Fibroblast of skin of scalp (primary cell): ENCODE data around the gene C3orf52.
A peak's percentile ranks its signal among the peaks of the same experiment; 100 is the strongest.

Experiments
- DNase-seq: peaks from one replicate; pipeline ENCODE4 v3.0.0-alpha.2; 2013

C3orf52 gene

DNA sequence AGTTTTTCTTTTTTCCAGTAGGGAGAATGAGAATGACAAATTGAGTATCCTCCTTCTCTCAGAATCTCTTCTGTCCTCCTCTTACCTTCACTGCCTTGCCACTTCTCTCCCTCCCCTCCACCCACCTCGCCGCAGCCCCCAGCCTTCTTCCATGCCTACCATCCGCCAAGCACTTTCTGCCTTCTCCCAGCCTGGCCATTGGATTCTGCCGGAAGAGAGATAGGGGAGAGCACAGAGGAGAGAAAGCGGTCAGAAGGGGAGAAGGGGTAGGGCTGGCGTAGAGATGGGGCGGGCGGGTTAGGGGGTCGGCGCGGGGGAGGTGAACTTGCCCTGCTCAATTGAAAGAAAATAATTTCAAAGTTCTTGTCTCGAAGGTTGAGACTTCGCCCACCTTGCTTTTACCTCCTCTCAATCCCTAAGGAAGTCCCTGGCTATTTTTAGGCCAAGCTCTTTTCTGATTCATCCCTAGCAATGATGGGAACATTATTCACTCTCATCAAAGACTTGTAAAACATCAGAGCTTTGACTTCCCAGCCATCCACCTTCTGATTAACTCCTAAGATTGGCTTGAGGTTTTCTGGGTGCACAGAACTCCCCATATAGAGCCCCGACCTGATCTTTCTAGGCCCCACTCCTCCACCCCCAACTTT is 811 bp downstream of the C3orf52 start:
- peak; percentile 21 for DNase-seq

DNA sequence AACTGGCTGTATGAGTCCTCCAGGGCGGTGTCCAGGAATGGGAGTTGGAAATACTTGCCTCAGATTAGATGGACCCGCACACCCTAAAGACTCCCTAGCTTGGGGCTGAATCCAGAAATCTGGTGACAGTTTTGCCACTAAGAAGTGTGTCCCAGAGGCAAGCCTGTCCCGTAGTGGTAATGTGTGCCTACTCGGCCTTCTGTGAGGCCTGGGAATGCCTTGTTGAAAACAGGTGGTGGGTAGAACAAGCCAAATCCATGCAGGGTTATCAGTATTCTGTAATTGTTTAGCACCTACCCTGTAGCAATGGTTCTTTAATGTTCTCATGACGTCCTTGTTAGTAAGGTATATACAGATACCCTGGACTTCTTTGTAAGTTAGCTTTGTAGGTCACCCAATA is 1.6 kb downstream of the C3orf52 start:
- DNase-seq, result no peak

DNA sequence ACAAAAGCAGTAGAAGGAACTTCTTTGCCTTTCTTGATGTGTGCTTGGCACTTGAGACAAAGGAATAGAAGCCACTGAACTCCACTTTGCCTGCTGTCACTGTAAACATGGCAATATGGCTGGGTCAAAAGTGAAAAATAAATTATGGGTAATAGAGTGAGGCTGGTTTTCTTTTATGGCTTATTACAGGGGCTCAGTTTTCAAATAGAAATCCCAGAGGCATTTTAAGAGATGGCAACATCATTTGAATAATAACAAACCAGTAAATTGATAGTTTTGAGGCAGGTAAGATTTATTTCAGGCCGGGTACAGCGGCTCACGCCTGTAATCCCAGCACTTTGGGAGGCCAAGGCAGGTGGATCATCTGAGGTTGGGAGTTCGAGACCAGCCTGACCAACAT is 2.8 kb downstream of the C3orf52 start:
- no peak for DNase-seq

DNA sequence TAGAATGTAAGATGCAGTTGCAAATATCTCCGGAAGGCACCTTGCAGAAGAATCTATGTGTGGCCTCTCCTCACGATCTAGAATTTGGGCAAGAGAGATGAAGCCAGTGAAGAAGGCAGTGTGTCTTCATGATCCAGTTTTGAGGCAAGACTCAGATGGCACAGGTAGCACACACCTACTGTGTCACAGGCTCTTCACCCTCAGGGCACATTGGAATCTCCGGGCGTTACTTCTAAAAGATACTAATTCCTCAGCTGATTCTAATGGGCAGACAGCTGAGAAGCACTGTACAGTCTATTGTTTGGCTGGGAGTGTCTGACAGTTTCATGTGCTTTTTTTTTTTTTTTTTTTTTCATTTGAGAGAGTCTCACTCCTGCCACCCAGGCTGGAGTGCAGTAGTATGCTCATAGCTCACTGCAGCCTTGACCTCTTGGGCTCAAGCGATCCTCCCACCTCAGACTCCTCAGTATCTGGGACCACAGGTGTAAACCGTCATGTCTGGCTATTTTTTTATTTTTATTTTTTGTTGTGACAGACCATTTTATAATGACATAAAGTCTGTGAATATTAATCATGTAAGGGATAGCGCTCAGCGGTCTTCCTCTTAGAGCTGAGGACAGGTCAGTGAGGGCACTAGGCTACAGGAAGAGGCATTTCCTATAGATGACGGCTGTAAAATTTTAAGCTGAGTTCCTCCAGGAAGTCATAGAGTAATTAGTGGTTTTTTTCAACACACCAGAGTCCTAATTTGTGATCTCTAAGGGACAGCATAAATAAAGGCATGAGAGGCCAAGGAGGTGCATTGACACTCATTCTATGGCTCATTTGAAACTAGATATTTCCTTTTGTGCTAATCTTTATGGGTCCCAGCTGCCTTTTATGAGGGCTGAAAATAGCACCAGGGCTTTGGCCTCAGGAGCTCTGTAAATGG is 4.0 kb downstream of the C3orf52 start:
- DNase-seq, result no peak

DNA sequence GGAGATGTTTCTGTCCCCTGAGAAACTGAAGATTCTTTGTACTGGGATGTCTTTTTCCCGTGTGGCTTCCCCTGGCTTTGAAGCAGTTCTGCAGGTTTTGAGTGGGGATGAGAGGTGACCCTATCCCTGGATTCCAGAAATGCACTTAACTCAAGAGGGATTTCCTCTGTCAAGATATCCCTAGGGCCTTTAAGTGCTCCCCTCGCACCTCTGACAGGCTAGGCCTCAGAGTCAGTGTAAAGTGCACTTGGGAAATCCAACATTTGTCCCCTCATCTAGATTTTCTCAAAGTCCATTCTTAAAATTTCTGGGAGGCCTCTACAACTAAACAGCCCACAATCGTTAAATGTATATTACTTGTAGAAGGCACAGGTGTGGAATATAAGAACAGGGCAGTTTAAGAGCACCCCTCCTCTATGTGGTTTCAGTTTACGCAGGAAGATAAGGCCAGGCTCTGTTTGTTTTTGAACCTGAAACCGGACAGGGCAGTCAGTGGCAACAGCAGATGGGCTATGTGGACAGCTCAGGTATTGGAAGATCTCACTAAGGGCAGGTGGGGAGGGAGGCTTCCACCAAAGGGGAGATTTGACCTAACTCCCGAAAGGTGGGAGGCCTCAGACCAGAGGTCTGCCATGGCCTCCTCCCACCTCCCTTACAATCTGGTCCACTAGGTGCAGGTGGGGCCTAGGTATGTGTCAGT is 4.8 kb downstream of the C3orf52 start:
- no peak for DNase-seq

DNA sequence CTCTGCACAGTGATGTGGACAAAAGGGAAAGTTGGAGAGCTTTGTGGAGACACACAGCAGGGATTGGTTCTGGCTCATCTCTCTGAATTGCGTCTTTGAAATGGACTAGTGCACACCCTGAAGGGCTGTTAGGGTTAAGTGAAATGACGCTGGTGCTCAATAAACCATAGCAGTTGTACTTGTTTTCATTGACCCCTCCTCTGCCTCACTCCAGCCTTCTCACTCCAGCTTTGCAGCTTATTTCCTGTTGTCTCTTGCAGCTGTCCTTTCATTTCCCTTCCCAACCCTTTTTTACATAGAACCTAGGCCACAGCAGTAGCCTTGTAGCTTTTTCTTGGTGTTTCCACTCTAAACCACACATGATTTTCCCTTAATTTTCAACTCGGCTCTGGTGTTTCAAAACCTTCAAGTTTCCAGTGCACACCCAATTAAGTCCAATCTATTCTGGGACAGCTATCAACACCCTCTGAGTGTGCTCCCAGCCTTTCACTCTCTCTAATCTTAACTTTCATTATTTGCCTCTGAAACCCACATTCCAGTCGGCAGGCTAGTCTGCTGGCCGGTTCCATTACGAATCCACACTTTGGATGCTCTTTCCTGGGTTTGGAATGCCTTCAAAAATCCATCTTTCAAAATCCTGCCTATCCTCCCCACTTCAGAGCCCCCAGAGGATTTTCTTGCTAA is 6.4 kb downstream of the C3orf52 start:
- DNase-seq, result peak; percentile 54

DNA sequence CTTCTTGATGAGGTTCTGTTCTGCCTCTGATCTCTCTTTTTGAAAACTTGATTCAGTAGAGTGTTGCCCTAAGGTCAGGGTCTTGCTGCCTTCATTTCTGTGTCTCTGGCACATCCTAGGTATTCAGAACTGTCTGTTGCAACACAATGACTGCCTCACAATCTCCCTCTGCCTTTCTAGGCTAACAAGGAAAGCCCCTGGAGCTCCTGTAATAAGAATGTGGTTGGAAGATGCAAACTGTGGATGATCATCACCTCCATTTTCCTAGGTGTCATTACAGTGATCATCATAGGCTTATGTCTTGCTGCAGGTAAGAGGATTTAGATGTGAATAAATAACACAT is 7.0 kb downstream of the C3orf52 start:
- no peak for DNase-seq

DNA sequence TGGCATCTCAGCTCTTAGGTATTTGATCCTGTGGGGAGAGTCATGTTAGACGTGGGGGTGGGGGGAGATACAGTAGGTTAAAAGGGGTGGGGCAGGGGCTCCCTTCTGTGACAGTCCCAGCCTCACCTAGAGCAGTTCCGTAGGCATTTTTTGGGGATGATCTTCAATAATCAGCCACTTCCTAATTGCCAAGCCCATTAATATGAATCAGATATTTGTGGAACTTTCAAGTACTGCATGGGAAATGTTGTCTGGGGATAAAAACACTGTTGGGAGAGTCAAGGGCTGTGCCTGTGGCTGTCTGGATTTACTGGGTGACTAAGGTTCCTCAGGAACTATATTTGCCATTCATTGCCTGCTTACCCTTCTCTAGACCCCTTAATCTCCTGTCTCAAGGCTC is 9.5 kb downstream of the C3orf52 start:
- DNase-seq, result no peak

DNA sequence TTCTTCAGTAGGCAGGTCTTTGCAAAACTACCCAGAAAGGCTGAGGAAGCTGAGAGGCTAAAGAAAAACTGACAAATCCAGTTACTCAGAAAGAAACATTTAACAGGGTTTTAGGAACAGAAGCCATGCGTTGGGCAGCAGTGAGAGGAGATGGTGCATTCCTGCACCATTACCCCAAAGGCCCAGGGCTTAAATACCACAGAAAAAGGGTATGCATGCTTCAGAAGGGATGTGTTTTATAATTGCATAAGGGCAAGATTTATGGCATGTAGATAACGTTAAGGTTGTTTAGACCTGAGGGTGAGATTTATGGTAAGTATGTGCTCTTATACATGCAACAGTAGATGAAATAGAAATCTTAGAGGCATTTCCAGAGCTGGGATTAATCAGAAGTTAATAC is 10.0 kb downstream of the C3orf52 start:
- peak; percentile 24 for DNase-seq

DNA sequence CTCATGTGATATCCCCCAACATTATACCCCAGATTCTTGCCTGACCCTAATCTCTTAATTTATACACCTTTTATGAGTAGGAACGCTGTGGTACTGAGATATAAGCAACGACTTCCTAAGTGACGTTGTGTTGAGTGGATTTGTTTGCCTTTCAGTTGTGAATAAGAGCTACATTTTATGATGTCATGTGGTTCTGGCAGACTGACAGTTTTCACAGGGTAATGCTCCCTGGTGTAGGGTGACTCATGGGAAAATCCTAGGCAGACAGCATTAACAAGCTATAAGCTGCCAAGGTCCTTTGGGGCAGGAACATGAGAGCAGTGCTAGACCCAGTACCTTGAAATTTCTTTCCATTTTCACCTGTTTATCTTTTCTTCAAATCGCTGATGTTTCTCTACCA is 11.2 kb downstream of the C3orf52 start:
- DNase-seq, result peak; percentile 99

DNA sequence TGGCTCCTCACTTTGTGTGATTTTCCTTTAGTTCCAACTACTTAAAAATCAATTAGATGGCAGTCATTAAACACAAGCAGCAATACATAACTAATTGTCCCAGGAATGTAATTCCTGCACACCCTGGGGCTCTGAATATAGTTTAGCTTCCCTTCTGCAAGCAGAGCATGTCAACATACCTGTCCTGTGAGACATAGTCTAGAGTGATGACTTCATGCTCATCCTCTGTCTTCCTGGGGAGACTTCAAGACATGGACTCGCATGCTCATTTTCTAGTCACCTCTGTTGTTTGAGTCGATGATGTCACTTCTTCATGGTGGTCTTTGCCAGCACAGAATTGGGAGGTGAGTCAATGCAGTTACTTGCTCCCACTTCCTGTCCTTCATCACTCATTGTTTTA is 15.7 kb downstream of the C3orf52 start:
- peak; percentile 87 for DNase-seq

DNA sequence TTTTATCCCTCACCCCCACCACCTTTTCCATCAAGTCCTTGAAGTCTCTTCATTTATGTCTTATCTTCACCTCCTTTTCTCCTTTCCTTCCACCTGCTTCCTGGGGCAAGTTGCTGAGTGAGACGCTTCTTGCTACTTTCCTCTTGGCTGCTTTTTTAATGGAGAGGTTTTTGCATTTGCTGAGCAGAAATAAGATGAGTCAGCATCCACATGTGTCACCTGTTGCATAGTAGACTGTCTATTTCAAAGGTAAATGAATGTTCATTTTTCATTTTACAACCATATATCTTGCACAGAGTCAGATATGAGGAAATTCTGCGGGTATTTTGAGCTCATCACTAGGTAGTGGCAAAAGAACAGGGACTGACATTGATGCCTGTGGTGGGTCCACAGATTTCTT is 18.6 kb downstream of the C3orf52 start:
- DNase-seq, result no peak

DNA sequence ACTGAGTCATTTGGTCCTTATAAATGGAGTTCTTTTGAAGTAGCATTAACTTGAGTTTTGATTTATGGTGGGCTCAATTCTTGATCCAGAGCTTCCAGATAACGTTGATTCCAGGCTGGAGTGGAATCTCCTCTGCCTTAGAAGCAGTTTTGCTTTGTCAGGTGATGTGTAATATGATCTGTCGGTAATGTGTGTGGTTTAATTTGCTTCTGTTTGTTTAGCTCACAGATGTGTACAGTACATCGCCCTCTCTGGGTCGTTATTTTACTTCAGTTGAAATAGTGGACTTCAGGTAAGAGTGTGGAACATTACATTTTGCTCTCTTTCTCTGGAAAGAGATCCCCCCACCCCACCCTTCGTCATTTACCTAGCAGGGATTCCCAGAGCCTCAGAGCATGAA is 23.1 kb downstream of the C3orf52 start:
- DNase-seq, result no peak

DNA sequence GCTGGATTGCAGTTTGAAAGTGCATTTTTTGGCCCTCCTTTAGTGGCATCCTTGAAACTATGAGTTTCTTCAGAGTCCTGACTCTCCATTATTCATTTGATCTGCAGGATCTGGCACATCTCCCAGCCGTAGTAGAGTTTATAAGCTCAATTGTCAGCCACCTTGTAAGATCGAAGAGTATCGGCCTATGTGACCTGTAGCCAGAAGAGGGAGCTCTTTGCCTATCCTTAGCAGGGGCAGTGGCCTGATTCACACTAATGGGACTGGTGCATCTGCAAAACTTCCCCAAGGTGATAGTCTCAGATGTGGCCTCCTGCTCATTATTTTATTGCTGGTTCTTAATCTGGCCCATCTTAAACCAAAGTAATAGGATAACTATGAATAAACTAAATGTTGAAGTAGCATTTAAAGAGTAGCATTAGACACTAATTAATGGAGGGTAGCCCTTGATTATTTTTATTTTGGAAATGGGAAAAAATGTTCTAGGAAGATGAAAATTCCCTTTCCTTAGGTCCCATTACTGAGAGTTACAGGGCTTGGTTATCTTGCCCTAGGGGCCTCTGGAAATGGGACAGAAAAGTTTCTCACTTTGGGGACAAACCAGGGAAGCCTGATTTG is 25.7 kb downstream of the C3orf52 start:
- peak; percentile 55 for DNase-seq

DNA sequence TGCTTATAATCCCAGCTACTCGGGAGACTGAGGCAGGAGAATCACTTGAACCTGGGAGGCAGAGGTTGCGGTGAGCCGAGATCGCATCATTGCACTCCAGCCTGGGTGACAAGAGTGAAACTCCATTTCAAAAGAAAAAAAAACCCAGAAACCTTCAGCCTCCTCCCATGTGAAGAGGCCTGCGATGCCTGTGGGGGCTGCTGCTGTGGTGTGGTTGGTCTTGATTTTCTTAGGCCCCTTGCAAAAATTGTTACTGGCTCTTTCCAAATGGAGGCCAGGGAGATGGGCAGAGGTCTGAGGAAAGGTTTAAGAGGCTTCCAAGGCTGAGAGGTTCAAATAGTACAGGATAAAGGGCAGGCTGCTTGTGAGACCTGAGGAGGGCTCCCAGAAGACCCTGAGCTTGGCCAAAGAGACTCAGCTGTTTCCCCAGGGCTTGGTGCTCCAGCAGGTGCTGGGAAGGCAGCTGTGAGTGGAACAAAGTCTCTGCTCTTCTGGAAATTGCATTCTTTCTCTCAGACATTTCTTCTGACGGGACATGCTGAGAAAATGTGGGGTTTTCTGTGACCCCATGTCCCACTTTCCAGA is 28.5 kb downstream of the C3orf52 start:
- DNase-seq, result no peak

DNA sequence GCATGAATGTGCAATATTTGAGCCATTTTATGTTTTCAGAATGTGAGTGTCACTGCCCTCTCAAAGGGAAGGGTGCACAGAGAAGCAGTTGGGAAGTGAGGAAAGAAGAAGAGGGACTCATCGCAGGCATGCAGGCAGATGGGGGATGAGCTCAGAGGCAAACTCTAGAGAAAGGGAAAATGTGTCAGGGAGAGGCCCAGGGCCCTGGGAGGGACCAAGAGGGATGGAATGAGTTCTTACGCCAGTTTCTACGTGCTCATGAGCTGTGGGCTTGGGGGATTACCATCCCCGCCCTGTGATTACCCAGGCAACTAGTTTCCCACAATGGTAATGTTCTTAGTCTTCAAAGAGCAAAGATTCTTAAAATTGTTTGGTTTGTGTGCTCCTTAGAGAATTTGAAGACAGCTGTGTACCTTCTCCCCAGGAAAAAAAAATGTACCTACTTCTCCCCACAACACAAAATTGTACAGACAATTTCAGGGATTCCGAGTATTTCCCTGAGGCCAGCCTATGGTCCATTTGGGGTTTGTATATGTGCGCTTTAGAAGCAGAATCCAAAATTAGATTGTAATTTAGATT is 29.1 kb downstream of the C3orf52 start:
- no peak for DNase-seq

DNA sequence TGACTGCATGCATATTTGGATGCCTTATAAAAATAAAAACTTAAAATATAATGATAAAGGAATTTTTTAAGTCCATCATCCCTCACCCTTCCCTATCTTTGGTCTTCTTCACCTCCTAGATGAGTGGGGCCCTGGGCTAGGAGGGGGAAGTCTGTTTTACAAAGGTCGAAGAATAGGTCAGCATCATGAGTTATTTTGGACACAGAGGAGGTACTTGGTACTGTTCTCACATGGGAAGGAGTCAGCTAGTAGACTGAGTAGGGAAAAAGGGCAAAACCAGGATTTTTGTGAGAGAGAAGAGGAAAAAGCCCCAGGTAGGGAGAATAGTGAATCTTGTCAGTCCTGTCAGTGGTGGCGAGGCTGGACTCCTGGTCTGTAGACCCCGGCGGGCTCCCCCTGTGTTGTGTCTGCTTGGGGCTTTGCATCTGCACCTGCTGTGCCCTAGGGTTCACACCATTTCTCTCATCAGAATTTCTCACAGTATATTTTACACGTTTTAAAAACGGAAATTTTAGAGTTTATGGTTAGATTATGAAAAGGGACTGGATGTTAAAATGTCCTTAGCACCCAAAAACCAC is 29.7 kb downstream of the C3orf52 start:
- no peak for DNase-seq

DNA sequence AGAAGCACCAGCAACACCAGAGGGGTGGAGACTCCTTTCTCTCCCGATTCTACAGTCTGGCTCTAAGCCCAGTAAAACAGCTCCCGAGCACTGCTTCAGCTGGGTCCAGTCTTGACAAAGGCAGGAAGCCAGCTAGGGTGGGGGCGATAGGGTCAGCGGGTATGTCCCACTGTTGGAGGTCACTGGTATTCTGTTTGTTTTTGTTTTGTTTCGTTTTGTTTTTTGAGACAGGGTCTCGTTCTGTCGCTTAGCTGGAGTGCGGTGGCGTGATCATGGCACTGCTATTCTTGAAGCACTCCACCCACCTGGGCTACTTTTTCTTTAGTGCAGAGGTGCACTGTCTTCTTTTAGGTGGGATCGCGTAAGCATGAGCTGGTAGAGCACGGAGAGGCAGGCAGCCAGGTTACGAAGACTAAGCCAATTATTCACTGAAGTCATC is 30.6 kb downstream of the C3orf52 start:
- no peak for DNase-seq

DNA sequence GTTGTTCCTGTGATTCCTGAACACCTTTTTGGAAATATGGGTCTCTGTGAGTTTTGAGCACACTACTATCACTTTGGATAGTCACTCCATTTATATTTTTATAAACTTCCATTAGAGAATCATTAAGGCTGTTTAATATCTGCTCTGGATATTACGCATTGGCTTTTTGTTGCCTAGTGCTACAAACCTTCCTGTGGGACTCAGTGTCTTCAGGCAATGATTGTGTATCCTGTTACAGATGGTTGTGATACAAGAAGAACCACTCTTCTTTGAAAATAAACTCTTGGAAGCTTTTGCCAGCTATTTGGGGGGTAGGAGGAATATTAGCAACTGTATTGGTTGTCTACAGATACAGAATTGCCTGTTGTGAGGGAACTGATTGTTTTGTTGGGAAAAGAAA is 31.2 kb downstream of the C3orf52 start:
- DNase-seq, result no peak

DNA sequence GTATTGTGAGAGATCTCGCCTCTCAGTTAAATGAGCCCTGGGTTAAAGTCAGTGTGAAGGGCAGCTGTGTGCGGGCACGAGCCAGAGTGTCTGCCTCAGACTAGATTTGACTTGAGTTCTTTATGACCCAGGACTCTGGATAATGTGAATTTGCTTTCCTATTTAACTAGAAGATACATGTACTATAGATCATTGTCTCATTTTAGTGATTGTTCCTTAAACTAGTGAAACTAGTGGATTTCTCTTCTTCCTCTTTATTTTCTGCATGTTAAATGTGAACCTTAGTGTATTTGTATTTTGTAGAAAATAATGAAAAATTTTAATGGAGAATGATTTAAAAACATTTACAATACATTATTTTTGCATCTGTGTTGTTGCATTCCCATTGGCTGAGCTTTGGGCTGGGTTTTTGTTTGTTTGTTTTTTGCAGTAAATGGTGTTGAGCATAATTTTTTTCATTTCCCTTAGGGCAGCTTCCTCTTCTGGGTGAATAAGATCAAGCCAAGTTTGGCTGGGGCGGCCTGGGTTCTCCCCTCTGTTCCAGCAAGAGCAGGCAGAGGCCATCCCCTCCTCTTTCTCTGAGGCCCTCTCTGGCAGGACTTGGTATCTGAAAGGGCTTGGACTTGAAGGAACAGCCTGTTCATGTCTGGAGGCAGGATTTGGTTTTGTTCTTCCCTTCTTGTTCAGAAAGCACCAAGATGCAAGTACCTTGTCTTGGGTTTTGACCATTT is 31.8 kb downstream of the C3orf52 start:
- no peak for DNase-seq
